ENCODE data around the gene TIMM29. TPM values are rescaled to one million over a fixed set of nuclear protein-coding genes. Genes with fewer than 3 reads are reported as not detected.

TIMM29 gene
- total and polyA plus RNA-seq, 2 donors (not counting 1 experiment from before 2014, with no cell fraction given) = 8.4 to 24.2 TPM

DNA sequence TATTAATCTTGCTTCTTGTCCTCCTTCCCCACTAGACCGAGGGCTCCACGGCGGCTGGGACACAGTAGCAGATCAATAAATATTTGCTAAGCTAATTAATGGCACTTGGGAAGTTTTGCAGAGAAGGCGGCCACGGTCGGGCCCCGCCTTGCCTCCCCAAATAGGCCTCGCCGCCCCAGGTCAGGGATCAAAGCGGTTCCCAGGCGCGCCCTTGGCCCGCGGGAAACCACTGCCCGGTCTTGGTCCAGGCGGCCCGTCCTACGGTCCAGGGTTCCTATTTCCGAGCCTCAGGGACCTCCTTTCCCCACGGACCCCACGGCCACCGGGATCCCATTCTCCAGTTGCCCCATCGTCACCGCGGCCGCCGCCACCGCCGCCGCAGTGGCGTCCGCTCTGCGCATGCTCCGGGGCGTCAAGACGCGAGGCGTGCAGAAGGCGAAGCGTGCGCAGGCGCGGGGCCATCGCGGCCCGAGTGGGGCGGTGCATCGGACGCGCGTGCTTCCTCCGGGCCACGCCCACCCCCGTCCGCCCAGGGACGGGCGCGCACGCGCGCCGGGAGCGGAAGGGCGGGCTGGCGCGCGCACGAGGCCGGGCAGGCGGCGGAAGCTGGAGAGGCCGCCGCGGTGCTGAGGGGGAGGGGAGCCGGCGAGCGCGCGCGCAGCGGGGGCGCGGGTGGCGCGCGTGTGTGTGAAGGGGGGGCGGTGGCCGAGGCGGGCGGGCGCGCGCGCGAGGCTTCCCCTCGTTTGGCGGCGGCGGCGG, 31.9 kb downstream of the TIMM29 start, which contains the start of gene SMARCA4:
TSS of gene SMARCA4 (plus strand) at position 717 of the 759 bp plus-strand sequence. CDS start 23,122 bp downstream, outside the sequence.
- ATAC-seq (ENCODE audit: low read depth) (peak; percentile 84), DNase-seq (peak; percentile 99)
- H3K27ac Mint-ChIP-seq = peak within 1 kb of the TSS; percentile 96
- H3K9ac ChIP-seq (ENCODE audit: low read length) = peak within 1 kb of the TSS; percentile 88
- intact Hi-C loops (cut with micrococcal nuclease) = loop anchor here (2.0 to 5.0 kb wide), 3 partner anchors 18 to 244 kb away; no protein-coding TSS in a partner anchor
- no peak for TF ChIP-seq EZH2 (IDR thresholded peaks at IDR 0.05; ENCODE audit: borderline replicate concordance, insufficient read depth, low read depth, low read length, poor library complexity, severe bottlenecking)
- TF ChIP-seq, protein P1, sequence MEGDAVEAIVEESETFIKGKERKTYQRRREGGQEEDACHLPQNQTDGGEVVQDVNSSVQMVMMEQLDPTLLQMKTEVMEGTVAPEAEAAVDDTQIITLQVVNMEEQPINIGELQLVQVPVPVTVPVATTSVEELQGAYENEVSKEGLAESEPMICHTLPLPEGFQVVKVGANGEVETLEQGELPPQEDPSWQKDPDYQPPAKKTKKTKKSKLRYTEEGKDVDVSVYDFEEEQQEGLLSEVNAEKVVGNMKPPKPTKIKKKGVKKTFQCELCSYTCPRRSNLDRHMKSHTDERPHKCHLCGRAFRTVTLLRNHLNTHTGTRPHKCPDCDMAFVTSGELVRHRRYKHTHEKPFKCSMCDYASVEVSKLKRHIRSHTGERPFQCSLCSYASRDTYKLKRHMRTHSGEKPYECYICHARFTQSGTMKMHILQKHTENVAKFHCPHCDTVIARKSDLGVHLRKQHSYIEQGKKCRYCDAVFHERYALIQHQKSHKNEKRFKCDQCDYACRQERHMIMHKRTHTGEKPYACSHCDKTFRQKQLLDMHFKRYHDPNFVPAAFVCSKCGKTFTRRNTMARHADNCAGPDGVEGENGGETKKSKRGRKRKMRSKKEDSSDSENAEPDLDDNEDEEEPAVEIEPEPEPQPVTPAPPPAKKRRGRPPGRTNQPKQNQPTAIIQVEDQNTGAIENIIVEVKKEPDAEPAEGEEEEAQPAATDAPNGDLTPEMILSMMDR (IDR thresholded peaks at IDR 0.05) = no peak
- H3K9me3 Mint-ChIP-seq (ENCODE audit: insufficient read depth) = no peaks in the 10 kb centered on the region
- peaks cover 49% of the 10 kb centered on the region for H3K79me2 ChIP-seq (ENCODE audit: control insufficient read depth, insufficient read depth, low read length)
- peak within 1 kb of the TSS; percentile 67 to 90 (median 80) for H3K4me3 ChIP-seq (ENCODE audit: control extremely low read depth in 1 of 5, extremely low read depth in 1 of 5, insufficient read depth in 1 of 5, low read depth in 2 of 5, low read length in 4 of 5)
- peaks cover 40% of the 10 kb centered on the region for H3K4me1 Mint-ChIP-seq
- H4K20me1 ChIP-seq (ENCODE audit: control insufficient read depth, insufficient read depth, low read length, poor library complexity, severe bottlenecking) = peaks cover 17% of the 10 kb centered on the region
- H3K4me1 ChIP-seq (ENCODE audit: control insufficient read depth in 2 of 2, insufficient read depth in 2 of 2, low read length in 2 of 2) = peaks cover 22 to 37% of the 10 kb centered on the region in 2 donors
- POLR2A ChIA-PET = interaction anchor here (0.5 to 0.7 kb wide), 3 partner anchors 19 to 166 kb away, joined by 3 to 4 read pairs (median 3); no protein-coding TSS in a partner anchor
- WGBS (ENCODE audit: insufficient coverage) = under 1% methylated on average over 98 of the region's 100 CpGs
- H3K9me3 ChIP-seq (ENCODE audit: control extremely low read depth in 1 of 3, control insufficient read depth in 2 of 3, insufficient read depth in 1 of 3, low read length in 2 of 3) = no peaks in the 10 kb centered on the region
- H3K36me3 ChIP-seq (replicated peaks in 1 of 2; ENCODE audit: control extremely low read depth in 1 of 2, control insufficient read depth in 1 of 2, extremely low read depth in 1 of 2, insufficient read depth in 2 of 2, low read length in 1 of 2) = no peaks in the 10 kb centered on the region
- H2AFZ ChIP-seq (ENCODE audit: insufficient read depth, low read depth, low read length, poor library complexity, severe bottlenecking) = peak within 1 kb of the TSS; percentile 82
- H3K4me2 ChIP-seq (replicated peaks; ENCODE audit: low read depth, low read length, poor library complexity, severe bottlenecking) = peak within 1 kb of the TSS; percentile 95
- peak within 1 kb of the TSS; percentile 76 to 84 for H3K27ac ChIP-seq (ENCODE audit: low read length in 2 of 2)
- H3K27me3 ChIP-seq (replicated peaks in 1 of 4; ENCODE audit: control extremely low read depth in 1 of 4, control insufficient read depth in 3 of 4, insufficient read depth in 4 of 4, low read length in 3 of 4) = no peaks in the 10 kb centered on the region
- H3K27me3 Mint-ChIP-seq = no peaks in the 10 kb centered on the region
- peak within 1 kb of the TSS; percentile 93 for H3K4me3 Mint-ChIP-seq
- CTCF ChIA-PET = interaction anchor here (1.1 kb wide), 2 partner anchors 24 to 316 kb away, joined by 3 to 5 read pairs; no protein-coding TSS in a partner anchor

Data from B cell (primary cell).